Left ventricle myocardium superior (tissue), 1 donor: ENCODE data around the gene POLR2L. TPM values are rescaled to one million over a fixed set of nuclear protein-coding genes. Genes with fewer than 3 reads are reported as not detected.

Source experiments
- ATAC-seq: fragments of 200-7000 bp; cut with Tn5 transposase; one replicate; pipeline ENCODE4 v1.9.1; 2020; ENCODE audit warnings: mild to moderate bottlenecking, moderate library complexity
- DNase-seq: peaks from one replicate; pipeline ENCODE4 v3.0.0-alpha.2; 2020
- intact Hi-C: fragments of 100-400 bp; cut with micrococcal nuclease; formaldehyde crosslinking; loops from one replicate; pipeline ENCODE4 v1.11.0; 2022
- long read RNA-seq: library from polyadenylated mRNA; unstranded; transcript quantifications from one replicate; pipeline ENCODE4 v2.0.0, GENCODE V29; 2021
- total RNA-seq: library from RNA; stranded (reverse); fragmentation: NEBNext Ultra II Directional; extraction: Animal tissue kit (Norgen Biotek cat#: 25700); gene quantifications from one replicate; pipeline ENCODE4 v1.2.1, GENCODE V29; 2021
- donor health status: DM: no; HTN: yes; CAD: no; lungs with severe emphysema.

Gene POLR2L
- 266 TPM for total RNA-seq
- long read RNA-seq, transcript POLR2L-201 (2 exons, 892 nt): major isoform, 248 of 260 reads
- long read RNA-seq, partial matches to known transcripts: 11 of 260 reads
- long read RNA-seq, other reads (novel, unspliced or antisense): 1 of 260 reads

DNA sequence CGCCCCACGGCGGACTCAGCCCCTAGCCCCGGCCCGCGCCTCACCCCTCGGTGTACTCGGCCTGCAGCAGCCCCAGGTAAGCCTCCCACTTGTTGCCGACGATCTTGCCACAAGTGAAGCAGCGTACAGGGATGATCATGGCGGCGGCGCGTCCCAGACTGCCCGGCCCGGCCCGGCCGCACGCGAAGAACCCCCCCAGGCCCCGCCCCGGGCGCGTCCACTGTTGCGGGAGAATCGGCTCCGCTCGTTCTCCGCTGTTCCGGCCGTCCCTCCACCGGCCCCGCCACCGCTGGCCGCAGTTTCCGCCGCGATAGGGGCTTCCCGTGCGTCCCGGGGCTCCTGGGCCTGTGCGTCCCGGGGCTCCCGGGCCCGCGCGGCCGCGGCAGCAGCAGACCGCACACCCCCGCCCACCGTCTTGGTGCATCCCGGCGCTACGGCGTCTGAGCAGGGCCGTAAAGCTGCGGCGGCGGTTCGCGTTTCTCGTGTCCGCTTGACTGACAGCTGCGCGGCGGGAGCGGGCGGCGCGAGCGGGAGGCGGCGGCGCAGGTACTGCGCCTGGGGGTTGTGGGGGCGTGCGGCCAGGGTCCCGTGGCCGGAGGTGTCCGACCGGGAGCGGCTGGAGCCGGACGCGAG is at the start of gene POLR2L, which contains the start of gene TSPAN4:
Gene POLR2L (minus strand): TSS at position 160 of the 633 bp plus-strand sequence. CDS start 21 bp downstream, at position 139.
Gene TSPAN4 (plus strand): TSS at position 483 of the 633 bp plus-strand sequence. CDS start 7,453 bp downstream, outside the sequence.
- intact Hi-C loops: no loop called here
- ATAC-seq (peak; percentile 52), DNase-seq (peak; percentile 95)

DNA sequence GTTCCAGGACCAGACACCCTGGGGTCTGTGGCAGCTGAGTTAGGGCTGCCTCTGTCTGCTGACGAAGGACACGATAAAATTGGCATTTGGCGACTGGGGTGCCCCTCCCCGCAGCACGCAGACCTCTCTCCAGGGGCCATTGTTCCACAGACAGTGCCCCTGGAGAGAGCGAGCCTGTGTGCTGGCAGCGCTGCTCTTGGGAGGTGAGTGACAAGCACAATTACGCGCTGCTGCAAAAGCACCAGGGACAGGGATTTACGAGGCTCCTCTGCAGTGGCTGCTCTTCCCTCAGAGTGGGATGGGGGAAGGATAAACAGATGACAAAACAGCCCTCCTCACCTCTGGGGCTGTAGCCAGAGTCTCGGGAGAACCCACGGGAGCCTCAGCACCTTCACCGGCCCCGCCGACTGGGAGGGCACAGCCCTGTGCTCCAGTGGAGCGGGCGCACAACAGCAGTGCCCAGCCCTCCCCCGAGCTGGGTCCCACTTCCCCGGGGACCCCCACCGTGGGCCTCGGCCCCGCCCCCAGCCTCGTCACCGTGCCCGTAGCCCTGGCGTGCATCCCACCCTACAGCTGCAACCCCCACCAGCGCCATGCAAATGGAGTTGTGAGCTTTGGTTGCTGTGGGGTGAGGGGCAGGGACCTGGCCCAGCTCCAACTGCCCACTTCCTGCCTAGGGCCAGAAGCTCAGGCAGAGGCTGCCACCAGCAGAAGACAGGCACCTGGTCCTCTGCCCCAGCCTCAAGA is 48.6 kb upstream of the POLR2L start:
- no peak for ATAC-seq
- intact Hi-C loops: no loop called here

DNA sequence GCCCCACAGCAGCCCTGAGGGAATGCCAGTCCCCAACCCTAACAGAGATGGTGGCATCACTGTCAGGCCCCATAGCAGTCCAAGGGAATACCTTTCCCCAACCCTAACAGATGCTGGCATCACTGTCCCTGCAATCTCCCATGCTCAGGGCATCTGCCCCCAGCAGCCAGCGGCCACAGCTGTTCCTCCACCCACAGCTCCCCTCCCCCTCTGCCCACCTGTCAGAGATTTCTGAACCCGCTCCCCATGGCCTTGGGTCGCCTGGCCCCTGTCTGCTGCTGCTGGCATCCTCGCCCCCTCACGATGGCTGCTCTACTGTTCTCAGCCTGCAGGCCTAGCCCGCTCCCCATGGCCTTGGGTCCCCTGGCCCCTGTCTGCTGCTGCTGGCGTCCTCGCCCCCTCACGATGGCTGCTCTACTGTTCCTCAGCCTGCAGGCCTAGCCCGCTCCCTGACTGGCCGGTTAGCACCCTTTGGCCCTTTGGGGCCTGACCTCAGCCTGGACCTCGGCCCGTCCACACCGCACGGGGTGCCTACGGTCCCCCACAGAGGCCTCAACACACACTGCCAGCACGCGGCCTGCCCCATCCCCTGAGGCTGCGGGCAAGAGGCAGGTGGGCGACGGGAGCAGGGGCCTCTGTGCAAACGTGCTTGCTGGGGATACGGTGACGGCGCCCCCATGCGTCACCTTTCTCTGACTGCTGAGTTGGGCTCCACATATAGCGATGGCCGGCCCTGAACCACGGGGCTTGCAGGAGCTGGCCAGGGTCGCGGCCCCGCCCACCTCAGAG is 47.6 kb upstream of the POLR2L start:
- ATAC-seq (no peak), DNase-seq (no peak)
- intact Hi-C loops: no loop called here

More for the DNA sequence above, 48.6 kb upstream of the POLR2L start:
- DNase-seq: no peak

DNA sequence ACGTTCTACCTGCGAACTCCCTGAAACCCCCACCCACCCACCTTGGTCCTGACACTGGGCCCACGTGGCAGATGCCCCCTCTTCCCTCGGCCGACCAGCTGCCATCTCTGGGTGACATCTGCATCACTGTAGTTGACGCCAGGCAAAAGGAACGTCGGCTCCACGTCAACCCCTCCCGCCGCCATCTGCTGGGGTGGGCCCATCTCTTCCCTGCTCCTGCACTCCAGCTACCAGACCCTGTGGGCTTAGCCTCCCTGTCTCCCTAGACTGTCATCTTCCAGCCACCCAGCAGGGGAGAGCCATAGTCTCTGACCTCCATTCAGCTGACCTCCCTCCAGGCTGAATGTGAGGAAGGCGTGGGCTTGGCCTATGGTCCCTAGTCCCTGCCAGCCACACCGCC is 46.9 kb upstream of the POLR2L start:
- DNase-seq (no peak), ATAC-seq (no peak)
- intact Hi-C loops: no loop called here

DNA sequence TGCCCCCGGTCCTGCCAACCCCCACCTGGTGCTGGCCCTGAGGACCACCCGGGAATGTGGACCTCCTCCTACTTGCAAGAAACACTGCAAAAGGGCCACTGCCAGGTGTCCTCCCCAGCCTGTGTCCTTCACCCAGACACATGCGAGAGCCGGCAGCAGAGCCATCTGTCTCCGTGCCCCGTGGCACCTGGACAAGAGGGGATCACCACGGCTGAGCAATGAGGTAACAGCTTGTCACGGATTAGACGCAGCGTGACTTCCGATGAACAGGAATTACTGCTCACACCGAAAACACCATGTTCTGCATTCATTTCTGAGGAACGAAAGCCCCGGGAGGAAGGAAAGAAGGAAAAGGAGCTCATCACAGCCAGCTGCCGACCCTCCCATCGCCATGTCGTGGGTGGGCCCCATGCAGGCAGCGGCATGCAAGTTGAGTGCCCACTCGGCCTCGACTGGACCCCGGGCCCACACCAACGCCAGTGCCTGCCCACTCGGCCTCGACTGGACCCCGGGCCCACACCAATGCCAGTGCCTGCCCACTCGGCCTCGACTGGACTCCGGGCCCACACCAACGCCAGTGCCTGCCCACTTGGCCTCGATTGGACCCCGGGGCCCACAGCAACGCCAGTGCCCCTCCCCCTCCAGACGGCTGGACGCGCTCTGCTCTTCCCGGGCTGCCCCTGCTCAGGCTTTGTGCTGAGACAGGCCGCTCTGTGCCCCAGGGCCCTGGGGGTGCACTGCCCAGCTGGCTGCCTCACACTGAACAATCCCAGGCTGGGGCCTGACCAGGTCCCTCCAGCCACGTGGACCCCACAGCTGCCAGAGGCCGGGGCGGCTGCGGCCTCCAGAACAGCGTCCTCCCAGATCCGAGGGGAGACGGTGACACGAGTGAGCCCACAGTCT is 46.2 kb upstream of the POLR2L start:
- ATAC-seq (no peak), DNase-seq (no peak)
- intact Hi-C loops: no loop called here

DNA sequence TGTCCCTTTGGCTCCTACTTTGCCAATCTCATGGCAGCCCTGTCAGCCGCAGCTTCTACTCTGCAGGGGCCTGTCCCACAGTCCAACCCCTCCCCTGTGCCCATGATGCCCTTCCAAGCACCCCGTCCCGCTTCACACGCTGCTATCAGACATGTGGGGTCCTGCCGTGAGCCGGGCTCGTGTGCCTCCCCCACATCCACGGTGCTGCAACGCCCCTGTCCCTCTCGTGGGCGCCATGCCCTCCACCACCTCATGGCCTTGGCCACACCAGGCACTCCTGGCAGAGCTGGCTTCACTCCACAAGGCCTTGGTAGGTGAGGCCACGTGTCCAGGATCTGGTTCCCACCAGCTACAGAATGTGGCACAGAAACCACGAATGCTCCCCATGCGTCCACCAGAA is 45.3 kb upstream of the POLR2L start:
- intact Hi-C loops: no loop called here
- DNase-seq (no peak), ATAC-seq (no peak)

DNA sequence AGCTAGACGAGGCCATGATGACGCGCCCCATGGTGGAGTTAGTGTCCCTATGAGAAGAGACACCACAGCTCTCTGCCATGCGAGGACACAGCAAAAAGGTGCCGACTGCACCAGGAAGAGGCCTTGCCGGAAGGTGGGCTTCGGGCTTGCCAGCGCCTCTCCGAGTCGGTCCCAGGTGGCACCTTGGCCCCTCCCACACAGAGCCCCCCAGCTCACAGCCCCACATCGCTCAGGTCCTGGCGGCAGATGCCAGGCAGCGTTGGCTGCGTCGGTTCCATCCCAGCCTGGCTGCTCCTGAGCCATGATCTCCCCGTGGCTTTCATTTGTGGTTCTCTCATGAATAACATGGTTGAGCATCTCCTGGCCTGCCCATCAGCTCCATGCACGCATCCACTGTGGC is 44.2 kb upstream of the POLR2L start:
- ATAC-seq (no peak), DNase-seq (no peak)
- intact Hi-C loops: no loop called here

DNA sequence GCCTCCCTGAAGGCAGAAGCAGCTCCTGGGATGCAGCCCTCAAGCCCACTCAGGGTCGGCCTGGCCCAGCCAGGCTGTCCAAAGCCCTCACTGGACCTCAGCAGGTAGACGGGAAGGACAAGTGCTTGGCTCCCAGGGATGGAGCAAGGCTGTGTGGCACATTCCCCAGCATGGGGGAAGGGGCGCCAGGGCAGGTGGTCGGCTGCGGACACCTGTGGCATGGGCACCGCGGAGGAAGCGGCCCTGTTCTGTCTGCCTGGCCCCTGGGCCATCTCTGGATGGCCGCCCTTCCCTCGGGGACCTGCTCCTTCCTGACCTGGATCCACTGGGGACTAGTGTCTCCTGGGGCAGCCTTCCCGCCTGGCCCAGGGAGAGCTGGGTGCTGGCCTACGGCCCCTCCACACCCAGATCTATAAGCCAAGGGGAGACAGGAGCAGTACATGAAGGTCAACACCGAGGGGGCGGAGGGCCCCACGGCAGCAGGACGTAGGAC is 42.3 kb upstream of the POLR2L start:
- no peak for DNase-seq
- intact Hi-C loops: no loop called here
- no peak for ATAC-seq

DNA sequence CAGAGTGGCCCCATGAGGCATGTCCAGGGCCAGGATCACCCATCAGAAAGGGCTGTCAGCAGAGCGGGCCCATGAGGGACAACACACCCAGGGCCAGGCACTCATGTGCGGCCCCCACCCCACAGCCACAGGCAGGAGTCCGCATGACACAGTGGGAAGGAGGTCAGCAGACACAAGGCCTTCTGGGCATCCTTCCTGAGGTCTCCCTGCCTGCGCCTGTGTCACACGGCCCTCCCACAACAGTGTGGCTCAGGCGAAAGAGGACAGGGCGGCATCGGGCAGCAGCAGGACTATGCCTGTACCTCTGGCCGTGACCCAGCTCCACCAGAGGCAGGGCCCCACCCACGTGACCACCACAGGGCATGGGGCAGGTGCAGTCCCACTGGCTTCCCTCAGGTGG is 41.2 kb upstream of the POLR2L start:
- no peak for DNase-seq
- no peak for ATAC-seq
- intact Hi-C loops: no loop called here

DNA sequence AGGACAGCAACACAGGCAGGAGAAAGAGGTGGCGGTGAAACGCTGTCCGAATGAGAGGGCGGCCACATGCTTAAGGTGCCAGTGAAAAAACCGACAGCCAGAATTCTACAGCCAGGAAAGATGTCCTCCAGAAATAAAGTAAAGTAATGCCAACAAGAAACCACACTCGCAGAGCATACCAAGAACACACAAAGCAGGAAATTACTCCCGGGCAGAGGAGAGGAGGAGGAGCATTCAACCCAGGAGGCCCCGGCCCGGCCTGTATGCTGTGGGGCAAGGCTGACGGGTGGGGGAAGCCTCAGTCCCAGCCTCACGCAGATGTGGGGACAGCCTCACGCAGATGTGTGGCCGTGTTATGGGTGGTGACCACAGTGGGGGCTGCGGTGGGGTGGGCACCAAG is 40.3 kb upstream of the POLR2L start:
- DNase-seq: no peak
- intact Hi-C loops: no loop called here
- ATAC-seq: no peak

DNA sequence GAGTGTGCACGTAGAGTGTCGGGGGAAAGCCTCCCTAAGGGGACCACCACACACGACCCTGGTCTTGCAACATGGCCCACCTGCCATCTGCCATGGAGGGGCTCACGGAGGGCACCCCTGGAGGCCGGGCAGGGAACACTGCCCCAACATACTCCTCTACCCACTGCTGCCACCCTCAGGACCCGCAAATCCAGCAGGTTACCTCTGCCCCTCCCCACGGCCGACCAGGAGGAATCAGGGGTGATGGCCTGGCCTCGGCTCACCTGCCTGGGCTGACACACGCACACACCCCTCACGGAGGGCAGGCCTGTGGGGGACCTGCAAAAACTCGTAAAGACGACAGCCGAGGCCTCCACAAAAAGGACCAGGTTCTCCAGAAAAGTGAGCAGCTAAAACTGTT is 38.1 kb upstream of the POLR2L start:
- no peak for DNase-seq
- intact Hi-C loops: no loop called here
- ATAC-seq: no peak

DNA sequence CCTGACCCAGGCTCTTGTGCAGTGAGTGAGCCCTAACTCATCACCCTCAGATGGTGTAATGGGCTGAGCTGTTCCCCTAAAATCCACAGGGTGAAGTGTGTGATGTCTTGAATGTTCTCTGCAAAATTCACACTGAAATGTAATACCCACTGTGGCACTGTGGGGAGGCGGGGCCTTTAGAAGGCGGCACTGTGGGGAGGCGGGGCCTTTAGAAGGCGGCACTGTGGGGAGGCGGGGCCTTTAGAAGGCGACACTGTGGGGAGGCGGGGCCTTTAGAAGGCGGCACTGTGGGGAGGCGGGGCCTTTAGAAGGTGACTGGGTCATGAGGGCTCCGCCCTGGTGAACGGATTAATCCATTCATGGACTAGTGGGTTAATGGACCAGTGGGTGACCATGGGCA is 35.2 kb upstream of the POLR2L start:
- intact Hi-C loops: no loop called here
- ATAC-seq: no peak
- no peak for DNase-seq

DNA sequence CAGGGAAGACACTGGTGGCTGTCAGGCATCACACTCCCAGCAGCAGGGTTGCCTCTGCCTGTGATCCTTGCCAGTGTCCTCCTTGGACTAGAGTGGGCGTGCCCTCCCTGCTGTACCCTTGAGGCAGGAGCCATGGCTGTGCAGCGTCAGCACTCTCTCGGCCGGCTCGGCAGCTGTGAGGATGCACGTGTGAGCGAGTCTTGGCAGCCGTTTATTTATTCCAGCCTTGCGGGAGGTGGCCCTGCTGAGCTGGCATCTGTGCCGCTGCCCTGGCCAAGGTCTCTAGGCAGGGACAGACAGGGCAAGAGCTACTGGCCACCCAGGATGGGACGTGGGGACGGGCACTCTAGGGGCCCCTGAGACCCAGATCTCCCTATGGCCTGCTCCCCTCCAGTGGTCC is 34.2 kb upstream of the POLR2L start:
- DNase-seq (peak; percentile 82), ATAC-seq (peak; percentile 93)
- intact Hi-C loops: no loop called here

DNA sequence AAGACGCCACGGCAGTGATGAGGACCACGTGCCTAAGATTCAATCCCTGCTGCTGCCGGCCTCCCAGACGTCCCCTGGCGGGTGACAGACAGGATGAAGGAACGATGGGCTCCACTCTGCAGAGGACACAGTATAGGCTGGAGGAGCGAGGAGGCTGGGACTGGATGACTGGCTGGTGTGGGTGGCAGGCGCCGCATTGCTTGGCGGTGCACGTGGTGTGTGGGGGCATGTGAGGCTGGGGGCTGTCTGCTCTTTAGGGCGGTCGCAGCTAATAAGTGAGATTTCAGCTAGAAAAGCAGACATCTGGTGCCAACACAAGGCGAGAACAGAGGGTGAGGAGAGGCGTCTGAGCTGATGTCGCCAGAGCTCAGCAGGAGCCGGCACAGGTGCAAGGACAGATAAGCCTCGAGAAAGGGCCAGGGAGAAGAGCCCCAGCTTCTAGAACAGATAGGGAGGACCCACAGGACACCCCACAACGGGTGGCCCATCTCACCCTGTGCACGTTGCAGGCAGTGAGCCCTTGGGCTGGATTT is 33.5 kb upstream of the POLR2L start:
- intact Hi-C loops: no loop called here
- DNase-seq (no peak), ATAC-seq (no peak)

DNA sequence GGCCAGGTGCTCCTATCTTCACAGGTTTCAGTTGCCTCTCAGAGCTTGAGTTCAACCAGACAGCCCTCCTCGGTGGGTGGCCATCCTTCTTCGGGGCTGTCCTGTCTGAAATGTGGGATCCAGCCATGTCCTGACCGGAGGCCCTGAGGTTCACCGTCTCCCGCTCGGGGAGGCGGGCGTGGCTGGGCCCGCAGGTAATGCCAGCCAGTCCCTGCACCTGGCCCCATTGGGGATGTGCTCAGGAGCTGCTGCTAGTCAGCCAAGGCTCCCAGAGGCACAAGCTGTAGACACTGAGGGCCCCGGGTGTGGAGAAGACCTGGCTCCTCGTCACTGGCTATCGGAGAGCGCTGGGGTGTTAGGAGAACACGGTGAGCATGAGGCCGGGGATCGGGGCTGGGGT is 32.9 kb upstream of the POLR2L start:
- intact Hi-C loops: no loop called here
- no peak for ATAC-seq
- DNase-seq: no peak

DNA sequence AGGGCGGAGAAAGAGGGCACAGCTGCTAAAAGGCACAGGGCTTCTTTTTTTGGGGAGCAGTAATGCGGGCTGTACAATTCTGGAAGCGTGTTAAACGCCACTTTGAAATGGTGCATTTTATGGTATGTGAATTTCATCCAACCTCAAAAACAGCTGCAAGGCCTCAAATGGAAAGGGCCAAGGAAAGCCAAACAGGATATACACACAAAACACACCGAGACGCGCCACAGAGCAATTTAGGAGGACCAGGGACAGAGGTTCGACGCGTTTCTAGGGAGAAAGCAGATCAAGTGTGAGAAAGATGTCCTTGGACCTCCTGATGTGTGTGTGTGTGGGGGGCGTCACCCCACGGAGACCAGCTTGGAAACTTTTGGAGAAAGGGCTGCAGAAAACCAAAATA is 31.4 kb upstream of the POLR2L start:
- intact Hi-C loops: no loop called here
- ATAC-seq: no peak

DNA sequence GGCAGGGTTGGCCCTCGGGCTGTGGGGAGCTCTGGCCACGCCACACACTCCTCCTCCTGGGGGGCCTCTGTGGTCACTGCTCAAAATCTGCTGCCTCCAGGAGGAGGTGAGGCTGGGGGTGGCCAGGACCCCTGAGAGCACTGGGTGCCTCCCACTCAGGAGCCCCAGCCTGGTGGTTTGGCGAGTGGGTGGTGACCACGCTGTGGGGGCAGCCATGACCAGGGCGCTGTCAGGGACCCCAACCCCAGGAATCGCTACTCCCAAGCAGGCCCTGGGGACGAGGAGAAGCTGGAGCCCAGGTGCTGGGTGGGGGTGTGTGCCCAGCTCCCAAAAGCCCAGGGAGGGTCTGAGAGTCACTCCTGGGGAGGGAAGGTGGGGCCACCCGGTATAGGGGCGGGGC is 30.5 kb upstream of the POLR2L start:
- ATAC-seq: no peak
- no peak for DNase-seq
- intact Hi-C loops: no loop called here

More for the DNA sequence above, 31.4 kb upstream of the POLR2L start:
- no peak for DNase-seq

DNA sequence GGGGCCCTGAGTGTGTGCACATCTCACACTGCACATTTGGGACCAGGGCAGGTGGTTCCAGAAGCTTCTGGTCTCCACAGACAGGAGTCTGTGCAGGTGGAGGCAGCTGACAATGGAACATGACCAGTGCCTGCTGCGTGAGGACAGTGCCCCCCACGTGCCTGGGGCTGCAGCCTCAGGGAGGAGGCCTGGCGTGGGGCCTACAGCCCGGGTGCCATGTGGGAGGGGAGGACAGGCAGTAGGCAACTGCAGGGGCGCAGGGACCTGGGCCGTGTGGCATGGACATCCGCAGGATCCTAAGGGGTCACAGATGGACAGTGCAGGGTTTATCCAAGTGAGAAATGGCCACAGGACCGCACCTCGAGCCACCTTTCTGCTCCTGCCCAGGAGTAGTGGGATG is 29.1 kb upstream of the POLR2L start:
- ATAC-seq: no peak

DNA sequence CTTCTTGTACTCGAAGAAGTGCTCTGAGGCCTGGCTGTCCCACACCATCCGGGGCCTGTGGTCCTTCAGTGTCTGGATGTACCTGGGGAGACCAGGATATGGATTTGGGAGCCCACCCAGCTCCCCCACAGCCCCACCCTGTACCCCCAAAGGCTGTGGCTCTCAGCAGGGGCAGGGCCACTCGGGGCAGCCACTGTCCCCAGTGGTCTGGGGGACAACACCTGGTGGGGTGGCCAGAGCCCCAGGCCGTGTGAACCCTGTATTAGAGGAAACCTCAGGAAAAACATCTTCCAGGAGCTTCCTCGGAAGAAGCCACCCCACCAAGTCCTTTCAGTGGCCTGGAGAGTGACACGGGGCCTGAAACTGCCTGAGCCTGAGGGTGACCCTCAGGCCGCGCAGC is 28.1 kb upstream of the POLR2L start:
- no peak for ATAC-seq
- no peak for DNase-seq
- intact Hi-C loops: no loop called here

More for the DNA sequence above, 29.1 kb upstream of the POLR2L start:
- DNase-seq: no peak
- intact Hi-C loops: no loop called here
